Fibroblast of lung (primary cell): ENCODE results near the gene TMPRSS13. TPM values are rescaled to one million over a fixed set of nuclear protein-coding genes. Genes with fewer than 3 reads are reported as not detected.
A peak's percentile ranks its signal among the peaks of the same experiment; 100 is the strongest.

Experiments
- DNase-seq, 2 donors: peaks; one replicate each; pipeline versions ENCODE4 v3.0.0 to v3.0.0-alpha.2; 2010; ENCODE audit warnings: low read depth in 2 of 2
- H2AFZ ChIP-seq: 2 replicates; pipeline ENCODE4 v1.5.1; 2012; ENCODE audit warnings: low read length, control low read depth, inconsistent platforms
- H3K27ac ChIP-seq: 2 replicates; pipeline ENCODE4 v1.5.1; 2011; ENCODE audit warnings: low read length, control low read depth; ENCODE audit not compliant: insufficient read depth
- H3K27me3 ChIP-seq: 2 replicates; pipeline ENCODE4 v1.5.1; 2011; ENCODE audit warnings: mild to moderate bottlenecking, low read length; ENCODE audit not compliant: control insufficient read depth, insufficient read depth
- H3K36me3 ChIP-seq: 2 replicates; pipeline ENCODE4 v1.5.1; 2011; ENCODE audit warnings: low read length; ENCODE audit not compliant: control insufficient read depth, insufficient read depth
- H3K4me1 ChIP-seq: 2 replicates; pipeline ENCODE4 v1.5.1; 2011; ENCODE audit warnings: low read length; ENCODE audit not compliant: control insufficient read depth, insufficient read depth; ENCODE audit errors: extremely low read depth
- H3K4me2 ChIP-seq: 2 replicates; pipeline ENCODE4 v1.5.1; 2011; ENCODE audit warnings: low read length, control low read depth; ENCODE audit not compliant: insufficient read depth; ENCODE audit errors: extremely low read depth
- H3K4me3 ChIP-seq, 4 experiments: fragments of 200-600 bp in 1 of 4; sonication (generic) in 1 of 4; replicated peaks in 1 of 4; 2 replicates each; pipeline ENCODE4 v1.5.1; 2011 to 2016; ENCODE audit warnings: low read length in 4 of 4, low read depth in 3 of 4, mild to moderate bottlenecking in 3 of 4, control low read depth in 2 of 4, inconsistent platforms in 1 of 4, mixed read lengths in 1 of 4; ENCODE audit not compliant: insufficient read depth in 1 of 4; ENCODE audit errors: control extremely low read depth in 1 of 4
- H3K79me2 ChIP-seq: 2 replicates; pipeline ENCODE4 v1.5.1; 2012; ENCODE audit warnings: mild to moderate bottlenecking, low read length, inconsistent platforms; ENCODE audit not compliant: control insufficient read depth, insufficient read depth
- H3K9ac ChIP-seq: 2 replicates; pipeline ENCODE4 v1.5.1; 2011; ENCODE audit warnings: mild to moderate bottlenecking, low read length, control low read depth; ENCODE audit not compliant: insufficient read depth
- H3K9me3 ChIP-seq: 2 replicates; pipeline ENCODE4 v1.5.1; 2012; ENCODE audit warnings: low read depth, low read length; ENCODE audit not compliant: control insufficient read depth, insufficient read depth
- H4K20me1 ChIP-seq: 2 replicates; pipeline ENCODE4 v1.5.1; 2011; ENCODE audit warnings: low read length; ENCODE audit not compliant: control insufficient read depth, insufficient read depth; ENCODE audit errors: extremely low read depth
- EZH2 ChIP-seq: IDR thresholded peaks from 2 replicates; pipeline ENCODE4 v1.5.1; 2012; ENCODE audit warnings: low read length, control low read depth, mild to moderate bottlenecking; ENCODE audit errors: missing control alignments
- polyA plus RNA-seq, 2 donors: library from polyadenylated mRNA; depleted of rRNA in 1 of 2; stranded (reverse) in 1 of 2; unstranded in 1 of 2; fragments of >200 nt; gene quantifications; 2 replicates each; pipeline ENCODE4 v1.2.1, GENCODE V29; 2011 to 2012; ENCODE audit warnings: missing spikeins in 1 of 2
- total RNA-seq: library from RNA; depleted of rRNA; stranded (reverse); fragments of >200 nt; gene quantifications from 2 replicates; pipeline ENCODE4 v1.2.1, GENCODE V29; 2014
- TF ChIP-seq, protein P1 (sequence below), 2 donors: IDR thresholded peaks in 1 of 2; conservative IDR thresholded peaks in 1 of 2; 1 replicate in 1 of 2; 2 replicates in 1 of 2; pipeline ENCODE4 v1.5.1; 2011 to 2012; ENCODE audit warnings: low read length in 2 of 2, control low read depth in 1 of 2, inconsistent platforms in 1 of 2, low read depth in 1 of 2, mild to moderate bottlenecking in 1 of 2

Gene TMPRSS13
- total and polyA plus RNA-seq, 2 donors (not counting 1 experiment from before 2014, with no cell fraction given) = not detected

DNA sequence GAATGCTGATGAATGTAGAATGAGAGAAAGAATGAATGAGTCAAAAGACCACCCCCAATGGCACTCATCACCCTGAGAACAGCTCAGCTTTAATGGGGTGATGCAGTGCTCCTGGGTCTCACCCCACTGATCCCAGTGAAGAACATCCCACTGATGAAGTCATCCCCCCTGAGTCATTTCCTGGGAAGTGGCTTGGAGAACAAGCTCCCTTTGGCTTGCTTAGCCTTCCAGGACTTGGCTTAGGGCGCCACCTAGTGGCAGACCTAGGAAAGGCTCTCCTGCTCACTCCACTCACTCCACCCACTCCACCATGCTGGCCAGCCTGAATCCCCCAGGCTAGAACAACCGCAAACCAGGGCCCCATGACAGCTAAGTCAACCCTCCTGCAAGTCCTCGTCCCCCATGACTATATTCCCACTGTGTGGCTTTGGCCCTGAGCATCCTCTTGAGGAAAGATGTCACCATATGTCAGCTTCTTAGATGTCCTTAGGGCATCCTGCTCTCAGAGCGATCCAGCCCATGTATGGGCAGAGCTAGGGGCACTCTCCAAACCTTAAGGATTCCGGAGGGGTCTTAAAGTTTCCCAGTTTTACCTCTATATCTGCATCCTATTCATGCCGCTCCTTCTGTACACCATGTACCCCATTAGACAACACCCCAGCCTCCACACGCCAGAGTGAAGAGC, 17.8 kb upstream of the TMPRSS13 start:
- Histone ChIP-seq H3K9ac (no peak overlapping the region), H3K9me3 (no peaks in the 10 kb centered on the region), H3K4me3 (no peak overlapping the region), H3K4me2 (no peak overlapping the region), H3K79me2 (no peaks in the 10 kb centered on the region), H3K27ac (no peak overlapping the region), H3K4me1 (no peaks in the 10 kb centered on the region), H2AFZ (no peak overlapping the region), H4K20me1 (no peaks in the 10 kb centered on the region), H3K36me3 (no peaks in the 10 kb centered on the region), H3K27me3 (peaks cover 2% of the 10 kb centered on the region)
- DNase-seq = peak; percentile 87 to 93
- TF ChIP-seq EZH2 = no peak
- TF ChIP-seq, protein P1, sequence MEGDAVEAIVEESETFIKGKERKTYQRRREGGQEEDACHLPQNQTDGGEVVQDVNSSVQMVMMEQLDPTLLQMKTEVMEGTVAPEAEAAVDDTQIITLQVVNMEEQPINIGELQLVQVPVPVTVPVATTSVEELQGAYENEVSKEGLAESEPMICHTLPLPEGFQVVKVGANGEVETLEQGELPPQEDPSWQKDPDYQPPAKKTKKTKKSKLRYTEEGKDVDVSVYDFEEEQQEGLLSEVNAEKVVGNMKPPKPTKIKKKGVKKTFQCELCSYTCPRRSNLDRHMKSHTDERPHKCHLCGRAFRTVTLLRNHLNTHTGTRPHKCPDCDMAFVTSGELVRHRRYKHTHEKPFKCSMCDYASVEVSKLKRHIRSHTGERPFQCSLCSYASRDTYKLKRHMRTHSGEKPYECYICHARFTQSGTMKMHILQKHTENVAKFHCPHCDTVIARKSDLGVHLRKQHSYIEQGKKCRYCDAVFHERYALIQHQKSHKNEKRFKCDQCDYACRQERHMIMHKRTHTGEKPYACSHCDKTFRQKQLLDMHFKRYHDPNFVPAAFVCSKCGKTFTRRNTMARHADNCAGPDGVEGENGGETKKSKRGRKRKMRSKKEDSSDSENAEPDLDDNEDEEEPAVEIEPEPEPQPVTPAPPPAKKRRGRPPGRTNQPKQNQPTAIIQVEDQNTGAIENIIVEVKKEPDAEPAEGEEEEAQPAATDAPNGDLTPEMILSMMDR (conservative IDR thresholded peaks at IDR 0.05 in 1 of 2, IDR thresholded peaks at IDR 0.05 in 1 of 2; ENCODE audit: low read depth in 1 of 2, low read length in 2 of 2) = peak; percentile 97 to 99

DNA sequence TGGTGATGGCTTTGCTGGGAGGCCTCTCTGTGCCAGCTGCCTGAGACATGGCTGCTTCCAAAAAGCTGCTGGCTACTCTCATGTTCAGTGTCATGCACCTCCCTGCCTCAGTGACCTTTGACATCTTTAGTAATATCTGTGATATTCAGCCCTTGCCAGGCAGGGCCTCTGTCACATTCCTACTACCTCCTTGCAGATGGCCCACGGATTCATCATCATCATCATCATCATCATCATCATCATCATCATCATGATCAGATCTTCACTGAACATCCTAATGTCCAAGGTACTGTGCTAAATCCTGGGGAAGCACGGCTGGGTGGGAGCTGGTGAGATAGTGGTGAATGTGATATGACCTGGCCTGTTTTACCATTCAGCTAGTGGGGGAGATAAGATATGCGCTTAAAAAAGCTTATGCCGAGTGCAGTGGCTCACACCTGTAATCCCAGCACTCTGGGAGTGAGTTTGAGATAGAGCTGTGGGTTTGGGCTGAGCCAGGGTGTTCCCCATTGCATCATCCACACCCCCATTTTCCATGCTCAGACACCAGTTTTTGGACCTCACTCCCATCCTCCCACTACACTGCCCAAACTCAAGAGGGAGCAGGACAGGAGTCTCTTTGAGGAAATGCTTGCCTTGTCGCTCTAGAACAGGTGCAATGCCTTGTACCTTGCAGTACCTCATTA, 17.1 kb upstream of the TMPRSS13 start:
- H3K9me3 ChIP-seq = no peaks in the 10 kb centered on the region
- H3K9ac ChIP-seq = no peak overlapping the region
- no peak overlapping the region for H2AFZ ChIP-seq
- no peaks in the 10 kb centered on the region for H3K4me1 ChIP-seq
- H3K36me3 ChIP-seq = no peaks in the 10 kb centered on the region
- H4K20me1 ChIP-seq = no peaks in the 10 kb centered on the region
- no peaks in the 10 kb centered on the region for H3K79me2 ChIP-seq
- peaks cover 2% of the 10 kb centered on the region for H3K27me3 ChIP-seq
- TF ChIP-seq EZH2 = no peak
- TF ChIP-seq, protein P1 (conservative IDR thresholded peaks at IDR 0.05 in 1 of 2, IDR thresholded peaks at IDR 0.05 in 1 of 2; ENCODE audit: low read depth in 1 of 2, low read length in 2 of 2) = no peak
- H3K4me2 ChIP-seq = no peak overlapping the region
- no peak for DNase-seq
- H3K4me3 ChIP-seq = no peak overlapping the region
- H3K27ac ChIP-seq = no peak overlapping the region

DNA sequence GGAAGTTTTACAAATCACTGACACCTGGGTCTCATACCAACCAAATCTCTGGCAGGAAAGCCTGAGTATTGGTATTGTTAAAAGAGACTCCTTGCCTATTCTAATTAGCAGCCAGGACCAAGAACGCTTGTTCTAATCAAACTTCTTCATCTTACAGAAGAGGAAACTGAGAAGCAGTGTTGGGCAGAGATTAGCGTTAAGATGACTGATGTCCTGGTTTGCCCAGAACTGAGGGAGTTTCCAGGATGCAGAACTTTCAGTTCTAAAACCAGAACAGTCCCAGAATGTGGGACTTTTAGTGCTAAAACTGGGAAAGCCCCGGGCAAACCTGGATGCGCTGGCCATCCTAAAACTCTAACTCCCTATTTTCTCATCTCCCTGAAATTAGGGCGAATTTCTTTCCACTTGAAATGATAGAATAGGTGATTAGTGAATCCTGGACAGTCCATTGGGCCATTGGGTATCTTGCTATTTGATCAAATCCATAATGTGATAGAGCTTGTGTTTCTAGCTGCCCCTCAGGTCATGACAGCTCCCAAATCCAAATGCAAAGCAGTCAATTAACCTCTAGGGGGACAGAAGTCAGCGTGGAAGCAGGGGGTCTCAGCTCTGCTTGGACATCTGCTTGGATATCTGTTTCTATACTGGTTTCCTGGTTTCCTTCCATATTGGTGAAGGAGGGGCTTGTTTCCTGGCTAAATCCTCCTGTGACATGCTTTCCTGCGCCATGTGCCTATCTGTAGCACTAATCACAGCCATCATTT, 16.0 kb upstream of the TMPRSS13 start:
- H2AFZ ChIP-seq = no peak overlapping the region
- no peak overlapping the region for H3K4me3 ChIP-seq
- no peak for DNase-seq
- H3K27me3 ChIP-seq = peaks cover 1% of the 10 kb centered on the region
- no peaks in the 10 kb centered on the region for H3K9me3 ChIP-seq
- no peaks in the 10 kb centered on the region for H4K20me1 ChIP-seq
- H3K36me3 ChIP-seq = no peaks in the 10 kb centered on the region
- no peak for TF ChIP-seq EZH2
- TF ChIP-seq, protein P1 (conservative IDR thresholded peaks at IDR 0.05 in 1 of 2, IDR thresholded peaks at IDR 0.05 in 1 of 2; ENCODE audit: low read depth in 1 of 2, low read length in 2 of 2) = no peak
- no peaks in the 10 kb centered on the region for H3K4me1 ChIP-seq
- no peak overlapping the region for H3K4me2 ChIP-seq
- no peak overlapping the region for H3K9ac ChIP-seq
- no peaks in the 10 kb centered on the region for H3K79me2 ChIP-seq
- no peak overlapping the region for H3K27ac ChIP-seq
